ENCODE measurements around the gene MRPL33.

DNA sequence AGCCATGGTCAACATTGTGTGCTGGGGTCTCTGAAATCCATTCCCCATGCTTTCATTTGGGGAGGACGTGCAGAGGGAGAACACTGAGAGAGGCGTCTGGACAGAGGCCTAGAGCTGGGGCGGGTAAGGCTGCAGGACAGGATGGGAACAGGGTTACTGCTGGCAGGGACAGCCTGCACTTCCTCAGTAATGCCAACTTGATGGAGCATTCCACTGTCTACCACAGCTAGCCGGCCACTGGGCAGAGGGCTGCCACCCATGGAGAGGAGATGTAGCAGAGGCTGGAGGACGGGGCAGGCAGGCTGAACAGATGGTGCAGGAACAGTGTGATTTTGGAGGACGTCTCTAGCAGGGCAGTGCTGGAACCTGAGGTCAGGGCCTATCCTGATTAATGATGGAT lies 29.3 kb downstream of the MRPL33 start:
- TF ChIP-seq CTCF (conservative IDR thresholded peaks at IDR 0.05) (no peak), EZH2 (IDR thresholded peaks at IDR 0.05; ENCODE audit: low read depth) (no peak)
